Liver (tissue), 3 donors: ENCODE data around the gene FAH.

Experiments
- EGR1 ChIP-seq, 2 donors: IDR thresholded peaks; 2 replicates each; pipeline ENCODE4 v1.6.1; 2016 to 2018; ENCODE audit warnings: antibody characterized with exemption in 2 of 2, low read depth in 2 of 2
- FOXA1 ChIP-seq: IDR thresholded peaks from 2 replicates; pipeline ENCODE4 v1.6.1; 2016; ENCODE audit warnings: antibody characterized with exemption
- FOXA2 ChIP-seq: IDR thresholded peaks from 2 replicates; pipeline ENCODE4 v1.6.1; 2016; ENCODE audit warnings: antibody characterized with exemption
- GABPA ChIP-seq, 2 donors: IDR thresholded peaks in 1 of 2; conservative IDR thresholded peaks in 1 of 2; 2 replicates each; pipeline ENCODE4 v1.6.1; 2016; ENCODE audit warnings: antibody characterized with exemption in 2 of 2, mild to moderate bottlenecking in 1 of 2, moderate library complexity in 1 of 2
- JUND ChIP-seq, 2 donors: IDR thresholded peaks; 2 replicates each; pipeline ENCODE4 v1.6.1; 2016; ENCODE audit warnings: antibody characterized with exemption in 2 of 2
- RAD21 ChIP-seq, 2 donors: IDR thresholded peaks; 2 replicates each; pipeline ENCODE4 v1.6.1; 2016; ENCODE audit warnings: antibody characterized with exemption in 2 of 2, mild to moderate bottlenecking in 2 of 2
- RXRA ChIP-seq, 2 donors: IDR thresholded peaks; 2 replicates each; pipeline ENCODE4 v1.6.1; 2017 to 2018; ENCODE audit warnings: antibody characterized with exemption in 2 of 2, mild to moderate bottlenecking in 1 of 2
- SP1 ChIP-seq: IDR thresholded peaks from 2 replicates; pipeline ENCODE4 v1.6.1; 2018; ENCODE audit warnings: antibody characterized with exemption, mild to moderate bottlenecking
- TAF1 ChIP-seq: conservative IDR thresholded peaks from 2 replicates; pipeline ENCODE4 v1.6.1; 2016; ENCODE audit warnings: antibody characterized with exemption, mild to moderate bottlenecking
- YY1 ChIP-seq: IDR thresholded peaks from 2 replicates; pipeline ENCODE4 v1.6.1; 2016; ENCODE audit warnings: antibody characterized with exemption, mild to moderate bottlenecking
- TF ChIP-seq, protein P1 (sequence below): fragments of 150-350 bp; IDR thresholded peaks from 2 replicates; pipeline ENCODE4 v1.5.1; 2017; ENCODE audit warnings: improper control_type of control experiment, low read depth, low read length; ENCODE audit not compliant: missing input control
- TF ChIP-seq, protein P2 (sequence below): IDR thresholded peaks from 2 replicates; pipeline ENCODE4 v1.6.1; 2016; ENCODE audit warnings: antibody characterized with exemption
- TF ChIP-seq, protein P3 (sequence below): IDR thresholded peaks from 2 replicates; pipeline ENCODE4 v1.6.1; 2016; ENCODE audit warnings: antibody characterized with exemption, mild to moderate bottlenecking
- TF ChIP-seq, protein P4 (sequence below): IDR thresholded peaks from 2 replicates; pipeline ENCODE4 v1.6.1; 2016; ENCODE audit warnings: antibody characterized with exemption
- donor health status: healthy.
- donor health status: healthy.

DNA sequence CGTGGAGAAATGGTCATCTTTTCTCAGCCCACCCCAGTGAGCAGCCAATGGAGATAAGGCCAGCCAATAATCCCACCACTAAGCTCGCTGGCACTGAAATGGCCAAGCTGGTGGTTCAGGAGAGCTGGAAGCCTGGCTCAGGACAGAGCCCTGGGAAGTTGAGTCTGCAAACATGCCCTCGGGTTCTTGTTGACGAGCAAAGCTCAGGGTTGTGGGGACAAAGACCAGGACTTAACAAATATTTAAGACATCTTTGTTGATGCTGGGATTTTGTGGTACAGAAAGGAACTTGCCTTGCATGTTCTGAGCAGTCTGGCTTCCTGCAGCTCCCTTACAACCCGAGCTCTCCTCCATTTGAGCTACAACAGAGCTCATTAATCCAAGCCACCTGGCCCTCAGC is 4.4 kb downstream of the FAH start:
- TF ChIP-seq, protein P1, sequence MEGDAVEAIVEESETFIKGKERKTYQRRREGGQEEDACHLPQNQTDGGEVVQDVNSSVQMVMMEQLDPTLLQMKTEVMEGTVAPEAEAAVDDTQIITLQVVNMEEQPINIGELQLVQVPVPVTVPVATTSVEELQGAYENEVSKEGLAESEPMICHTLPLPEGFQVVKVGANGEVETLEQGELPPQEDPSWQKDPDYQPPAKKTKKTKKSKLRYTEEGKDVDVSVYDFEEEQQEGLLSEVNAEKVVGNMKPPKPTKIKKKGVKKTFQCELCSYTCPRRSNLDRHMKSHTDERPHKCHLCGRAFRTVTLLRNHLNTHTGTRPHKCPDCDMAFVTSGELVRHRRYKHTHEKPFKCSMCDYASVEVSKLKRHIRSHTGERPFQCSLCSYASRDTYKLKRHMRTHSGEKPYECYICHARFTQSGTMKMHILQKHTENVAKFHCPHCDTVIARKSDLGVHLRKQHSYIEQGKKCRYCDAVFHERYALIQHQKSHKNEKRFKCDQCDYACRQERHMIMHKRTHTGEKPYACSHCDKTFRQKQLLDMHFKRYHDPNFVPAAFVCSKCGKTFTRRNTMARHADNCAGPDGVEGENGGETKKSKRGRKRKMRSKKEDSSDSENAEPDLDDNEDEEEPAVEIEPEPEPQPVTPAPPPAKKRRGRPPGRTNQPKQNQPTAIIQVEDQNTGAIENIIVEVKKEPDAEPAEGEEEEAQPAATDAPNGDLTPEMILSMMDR = no peak
- TF ChIP-seq JUND (IDR thresholded peaks at IDR 0.05) (no peak), RXRA (IDR thresholded peaks at IDR 0.05) (peak in 1 of 2 donors; percentile 64), RAD21 (IDR thresholded peaks at IDR 0.05) (peak in 1 of 2 donors; percentile 10), SP1 (no peak), GABPA (IDR thresholded peaks at IDR 0.05 in 1 of 2, conservative IDR thresholded peaks at IDR 0.05 in 1 of 2) (no peak), FOXA2 (no peak), TAF1 (no peak), FOXA1 (peak; percentile 44), YY1 (no peak), EGR1 (IDR thresholded peaks at IDR 0.05; ENCODE audit: low read depth in 2 of 2) (no peak)
- TF ChIP-seq, protein P2, sequence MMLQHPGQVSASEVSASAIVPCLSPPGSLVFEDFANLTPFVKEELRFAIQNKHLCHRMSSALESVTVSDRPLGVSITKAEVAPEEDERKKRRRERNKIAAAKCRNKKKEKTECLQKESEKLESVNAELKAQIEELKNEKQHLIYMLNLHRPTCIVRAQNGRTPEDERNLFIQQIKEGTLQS = no peak
- TF ChIP-seq, protein P3, sequence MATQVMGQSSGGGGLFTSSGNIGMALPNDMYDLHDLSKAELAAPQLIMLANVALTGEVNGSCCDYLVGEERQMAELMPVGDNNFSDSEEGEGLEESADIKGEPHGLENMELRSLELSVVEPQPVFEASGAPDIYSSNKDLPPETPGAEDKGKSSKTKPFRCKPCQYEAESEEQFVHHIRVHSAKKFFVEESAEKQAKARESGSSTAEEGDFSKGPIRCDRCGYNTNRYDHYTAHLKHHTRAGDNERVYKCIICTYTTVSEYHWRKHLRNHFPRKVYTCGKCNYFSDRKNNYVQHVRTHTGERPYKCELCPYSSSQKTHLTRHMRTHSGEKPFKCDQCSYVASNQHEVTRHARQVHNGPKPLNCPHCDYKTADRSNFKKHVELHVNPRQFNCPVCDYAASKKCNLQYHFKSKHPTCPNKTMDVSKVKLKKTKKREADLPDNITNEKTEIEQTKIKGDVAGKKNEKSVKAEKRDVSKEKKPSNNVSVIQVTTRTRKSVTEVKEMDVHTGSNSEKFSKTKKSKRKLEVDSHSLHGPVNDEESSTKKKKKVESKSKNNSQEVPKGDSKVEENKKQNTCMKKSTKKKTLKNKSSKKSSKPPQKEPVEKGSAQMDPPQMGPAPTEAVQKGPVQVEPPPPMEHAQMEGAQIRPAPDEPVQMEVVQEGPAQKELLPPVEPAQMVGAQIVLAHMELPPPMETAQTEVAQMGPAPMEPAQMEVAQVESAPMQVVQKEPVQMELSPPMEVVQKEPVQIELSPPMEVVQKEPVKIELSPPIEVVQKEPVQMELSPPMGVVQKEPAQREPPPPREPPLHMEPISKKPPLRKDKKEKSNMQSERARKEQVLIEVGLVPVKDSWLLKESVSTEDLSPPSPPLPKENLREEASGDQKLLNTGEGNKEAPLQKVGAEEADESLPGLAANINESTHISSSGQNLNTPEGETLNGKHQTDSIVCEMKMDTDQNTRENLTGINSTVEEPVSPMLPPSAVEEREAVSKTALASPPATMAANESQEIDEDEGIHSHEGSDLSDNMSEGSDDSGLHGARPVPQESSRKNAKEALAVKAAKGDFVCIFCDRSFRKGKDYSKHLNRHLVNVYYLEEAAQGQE = peak; percentile 11
- TF ChIP-seq, protein P4, sequence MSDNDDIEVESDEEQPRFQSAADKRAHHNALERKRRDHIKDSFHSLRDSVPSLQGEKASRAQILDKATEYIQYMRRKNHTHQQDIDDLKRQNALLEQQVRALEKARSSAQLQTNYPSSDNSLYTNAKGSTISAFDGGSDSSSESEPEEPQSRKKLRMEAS = no peak
